PFSK-1 (cell line): ENCODE results near the gene KRTAP10-6.

ENCODE experiments used
- FOXP2 ChIP-seq: optimal IDR thresholded peaks from 2 replicates; pipeline ENCODE3; 2011; ENCODE audit warnings: borderline replicate concordance, control low read depth, inconsistent platforms; ENCODE audit not compliant: insufficient read depth; ENCODE audit errors: extremely low read length, extremely low read depth
- POLR2AphosphoS5 ChIP-seq: IDR thresholded peaks from 2 replicates; pipeline ENCODE4 v1.6.1; 2012; ENCODE audit warnings: low read depth, mild to moderate bottlenecking, control low read depth, low read length, moderate library complexity
- REST ChIP-seq, 2 experiments: IDR thresholded peaks; 2 replicates each; pipeline versions ENCODE4 v1.6.1 to v1.8.0; 2011 to 2012; ENCODE audit warnings: low read depth in 2 of 2, low read length in 2 of 2, control low read depth in 1 of 2, inconsistent platforms in 1 of 2, mild to moderate bottlenecking in 1 of 2, moderate library complexity in 1 of 2; ENCODE audit not compliant: insufficient read depth in 1 of 2
- SIN3A ChIP-seq: IDR thresholded peaks from 2 replicates; pipeline ENCODE4 v1.6.1; 2012; ENCODE audit warnings: mild to moderate bottlenecking, low read length, moderate library complexity, borderline replicate concordance; ENCODE audit not compliant: insufficient read depth
- TAF1 ChIP-seq: IDR thresholded peaks from 2 replicates; pipeline ENCODE4 v1.6.1; 2012; ENCODE audit warnings: low read length, control low read depth, borderline replicate concordance; ENCODE audit not compliant: insufficient read depth

KRTAP10-6 gene

GRCh38 chr21:44612029-44612486 lies 19.8 kb upstream of the KRTAP10-6 start, which contains the start of gene KRTAP10-8:
KRTAP10-8 (plus strand) TSS chr21:44612079; CDS start chr21:44612101, 22 bp downstream.
- no peak for TF ChIP-seq POLR2AphosphoS5
- TF ChIP-seq FOXP2: no peak
- TF ChIP-seq SIN3A: no peak
- TF ChIP-seq TAF1: no peak
- no peak for TF ChIP-seq REST (IDR thresholded peaks at IDR 0.05; ENCODE audit: insufficient read depth in 1 of 2, low read depth in 2 of 2, low read length in 2 of 2)

- TF ChIP-seq FOXP2: no peak
- TF ChIP-seq REST (IDR thresholded peaks at IDR 0.05; ENCODE audit: insufficient read depth in 1 of 2, low read depth in 2 of 2, low read length in 2 of 2): no peak
- no peak for TF ChIP-seq SIN3A
- no peak for TF ChIP-seq TAF1
- no peak for TF ChIP-seq POLR2AphosphoS5
Observed at GRCh38 chr21:44611551-44611950, 19.2 kb upstream of the KRTAP10-6 start.

- no peak for TF ChIP-seq TAF1
- TF ChIP-seq REST (IDR thresholded peaks at IDR 0.05; ENCODE audit: insufficient read depth in 1 of 2, low read depth in 2 of 2, low read length in 2 of 2): no peak
- TF ChIP-seq FOXP2: no peak
Observed at GRCh38 chr21:44609193-44609592, 16.9 kb upstream of the KRTAP10-6 start.

GRCh38 chr21:44606495-44606894 lies 14.2 kb upstream of the KRTAP10-6 start:
- no peak for TF ChIP-seq REST (IDR thresholded peaks at IDR 0.05; ENCODE audit: insufficient read depth in 1 of 2, low read depth in 2 of 2, low read length in 2 of 2)
- TF ChIP-seq POLR2AphosphoS5: no peak
- no peak for TF ChIP-seq SIN3A
- no peak for TF ChIP-seq TAF1
- TF ChIP-seq FOXP2: no peak

GRCh38 chr21:44603911-44604310 lies 11.6 kb upstream of the KRTAP10-6 start:
- TF ChIP-seq REST (IDR thresholded peaks at IDR 0.05; ENCODE audit: insufficient read depth in 1 of 2, low read depth in 2 of 2, low read length in 2 of 2) (no peak), POLR2AphosphoS5 (no peak), TAF1 (no peak), SIN3A (no peak), FOXP2 (no peak)
